ENCODE results near the gene SH3PXD2A.
"Not testable (repeated sequence)": the region's sequence is repeated elsewhere in the genome, so short reads cannot be mapped to it uniquely, and the experiment has no call there.

The SH3PXD2A gene

GRCh38 chr10:103746598-103746997, 108.8 kb downstream of the SH3PXD2A start:
- no peak for DNase-seq (ENCODE audit: low spot score)

- no peak for DNase-seq (ENCODE audit: low spot score)
These were observed 109.8 kb downstream of the SH3PXD2A start for GRCh38 chr10:103745341-103746247.

DNA sequence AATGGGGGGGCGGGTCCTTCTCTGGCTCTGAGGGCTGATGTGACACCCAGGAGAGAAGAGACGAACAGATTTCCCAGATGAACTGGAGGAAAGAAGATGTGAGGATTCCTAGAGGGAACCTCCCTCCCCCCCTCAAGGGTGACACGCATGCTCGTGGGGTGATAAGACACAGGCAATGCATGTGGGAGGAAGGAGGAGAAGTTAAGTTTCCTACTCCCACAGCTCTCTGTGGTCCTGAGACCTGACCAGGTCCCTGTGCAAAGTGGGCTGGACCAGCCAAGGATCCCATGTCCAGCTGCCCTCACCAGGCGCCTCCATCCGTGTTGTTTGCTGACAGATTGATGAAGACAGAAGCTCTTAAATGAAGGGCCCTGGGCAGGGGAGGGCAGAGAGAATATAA, 112.6 kb downstream of the SH3PXD2A start:
- DNase-seq (ENCODE audit: low spot score) = no peak

- DNase-seq (ENCODE audit: low spot score) = no peak
These were observed 114.8 kb downstream of the SH3PXD2A start for GRCh38 chr10:103740611-103741010.

DNA sequence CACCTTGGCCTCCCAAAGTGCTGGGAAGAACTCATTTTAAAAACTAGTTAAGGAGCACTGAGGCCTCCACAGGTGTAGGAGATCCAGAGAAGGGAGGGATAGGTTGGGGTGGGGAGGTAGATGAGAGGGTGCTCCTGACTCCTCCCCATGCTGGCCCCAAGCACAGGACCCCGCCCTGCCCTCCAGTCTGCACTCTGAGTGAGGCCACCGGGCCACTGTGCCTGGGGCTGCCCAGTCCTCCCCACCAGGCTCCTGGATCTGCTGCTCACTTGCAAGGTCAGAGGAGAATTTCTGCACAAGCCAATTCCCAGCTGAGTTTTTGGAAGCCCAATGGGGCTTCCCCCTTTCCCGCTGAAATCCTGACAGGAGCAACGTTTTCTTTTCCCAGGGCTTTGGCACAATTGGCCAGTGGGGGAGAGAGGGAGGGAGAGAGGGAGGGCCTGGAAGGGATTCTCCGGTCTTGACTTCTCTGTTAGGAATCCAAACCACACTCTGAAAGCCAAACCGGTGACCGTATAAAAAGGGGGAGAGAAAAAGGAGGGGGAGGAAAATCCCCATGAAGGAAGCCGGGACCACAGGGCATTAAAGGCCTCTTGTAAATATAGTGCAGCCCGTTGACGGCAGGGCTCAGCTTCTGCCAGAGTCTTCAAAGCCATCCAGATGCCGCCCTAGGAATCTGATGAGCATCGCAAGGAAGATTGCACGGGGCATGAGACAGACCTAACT, 116.2 kb downstream of the SH3PXD2A start:
- DNase-seq (ENCODE audit: low spot score) = peak; percentile 81

DNA sequence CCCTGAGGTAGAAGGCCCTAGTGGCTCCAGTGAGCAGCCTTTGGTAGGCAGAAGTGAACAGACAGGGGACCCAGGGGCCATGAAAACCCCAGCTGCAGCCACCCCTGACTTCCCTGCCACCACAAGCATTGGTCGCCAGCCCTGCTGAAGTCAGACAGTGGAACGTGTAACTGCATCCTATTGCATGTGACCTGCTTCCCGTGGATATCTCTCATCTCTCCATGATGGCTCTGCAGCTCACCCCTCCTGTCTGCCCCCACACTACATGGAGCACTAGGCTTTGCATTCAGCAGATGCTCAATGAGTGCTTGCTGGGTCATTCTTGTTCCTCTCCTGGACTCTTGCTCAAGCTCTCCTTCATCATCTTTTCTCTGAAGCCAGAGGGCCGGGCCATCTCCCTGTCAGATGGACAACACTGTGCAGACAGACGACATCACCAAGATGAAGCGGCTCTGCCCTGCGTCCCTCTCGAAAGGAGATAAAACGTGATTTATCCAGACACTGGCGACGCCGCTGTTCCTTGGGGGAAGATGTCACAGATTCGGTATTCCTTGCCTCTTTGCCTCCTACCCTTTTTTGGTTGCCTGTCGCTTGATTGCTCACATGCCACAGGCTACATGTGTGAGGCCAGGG, 117.5 kb downstream of the SH3PXD2A start:
- no peak for DNase-seq (ENCODE audit: low spot score)

GRCh38 chr10:103736763-103737162, 118.6 kb downstream of the SH3PXD2A start:
- DNase-seq (ENCODE audit: low spot score) = no peak

DNA sequence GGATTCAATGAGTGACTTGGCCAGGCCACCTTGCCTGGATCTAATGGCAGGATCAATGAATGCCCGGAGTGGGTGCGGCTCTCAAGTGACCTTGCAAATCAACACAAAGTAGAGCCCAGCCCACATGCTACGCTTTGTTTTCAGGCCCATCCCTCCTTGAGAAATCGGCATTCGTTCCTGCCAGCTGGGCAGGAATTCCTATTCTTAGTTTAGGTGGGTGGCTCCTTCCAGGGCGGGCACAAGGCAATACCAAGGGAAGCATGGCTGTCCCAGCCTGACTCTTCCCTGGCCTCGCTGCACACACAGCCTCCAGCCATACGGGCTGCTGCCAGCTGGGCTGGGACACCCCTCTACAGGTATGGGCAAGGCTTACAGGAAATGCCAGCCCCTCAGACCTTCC, 119.3 kb downstream of the SH3PXD2A start:
- no peak for DNase-seq (ENCODE audit: low spot score)

DNA sequence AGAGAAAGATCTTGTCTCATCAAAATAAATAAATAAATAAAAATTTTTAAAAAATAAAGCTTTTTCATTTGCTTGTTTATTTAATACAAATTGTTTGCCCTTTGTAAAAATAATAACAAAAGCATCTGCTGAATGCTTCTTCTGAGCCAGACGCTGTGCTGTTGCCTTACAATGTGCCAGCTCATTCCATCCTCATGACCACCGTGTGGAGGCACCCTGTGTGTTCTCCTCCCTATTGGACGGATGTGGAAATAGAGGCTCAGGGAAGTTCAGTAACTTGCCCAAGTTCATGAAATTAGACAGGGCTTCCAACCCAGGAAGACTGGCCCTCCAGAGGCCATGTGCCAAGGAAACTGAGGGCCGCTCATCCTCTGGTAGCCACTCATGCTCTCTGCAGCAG, 120.6 kb downstream of the SH3PXD2A start:
- DNase-seq (ENCODE audit: low spot score) = no peak

DNA sequence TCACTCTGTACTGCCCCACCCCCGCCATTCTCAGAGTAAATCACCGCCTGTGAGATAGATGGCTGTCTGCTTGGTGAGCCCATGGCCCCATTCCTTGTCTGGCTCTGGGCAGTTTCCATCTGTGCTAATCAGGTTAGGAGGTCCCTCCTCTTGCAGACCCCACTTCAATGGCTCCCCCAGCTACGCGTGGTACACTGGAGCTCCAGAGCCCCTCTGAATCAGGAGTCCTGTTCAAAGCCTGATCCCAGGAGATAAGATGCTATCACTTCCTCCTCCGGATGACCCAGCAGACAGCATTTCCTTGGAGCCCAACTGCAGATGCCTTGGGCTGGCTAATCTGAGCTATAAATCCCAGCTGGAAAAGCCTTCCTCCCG, 122.3 kb downstream of the SH3PXD2A start:
- DNase-seq (ENCODE audit: low spot score) = no peak

DNA sequence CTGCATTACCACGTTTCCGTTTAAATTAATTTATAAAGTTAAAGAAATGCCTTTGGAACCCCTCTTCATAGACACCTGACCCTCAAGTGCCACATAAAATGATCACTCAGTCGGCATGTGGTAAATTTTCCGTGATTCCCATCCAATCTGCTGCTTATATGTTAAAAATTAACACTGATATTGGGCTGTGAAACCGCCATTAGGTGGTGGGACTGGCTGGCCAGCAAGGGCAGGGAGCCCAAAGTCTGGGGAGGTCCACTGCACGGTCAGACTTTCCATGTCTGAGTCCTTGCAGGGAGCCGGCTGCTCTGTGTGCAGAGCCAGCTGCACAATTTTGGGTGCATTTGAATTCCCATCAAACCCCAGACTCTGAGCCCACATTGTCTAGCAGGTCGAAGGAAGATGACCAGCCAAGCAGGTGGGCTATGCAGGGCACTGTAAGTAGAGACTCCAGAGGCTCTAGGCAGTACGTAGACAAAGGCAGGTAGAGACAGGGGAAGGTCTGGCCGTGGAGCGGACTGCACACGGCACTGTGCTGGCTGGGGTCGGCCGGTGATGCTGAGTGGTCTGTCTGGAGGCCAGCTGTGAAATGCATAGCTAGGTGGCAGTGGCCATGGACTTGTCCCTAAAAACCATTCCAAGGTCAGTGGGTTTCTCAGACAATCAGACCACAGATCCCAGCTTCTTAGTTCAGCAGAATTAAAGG, 122.9 kb downstream of the SH3PXD2A start:
- DNase-seq (ENCODE audit: low spot score) = no peak

DNA sequence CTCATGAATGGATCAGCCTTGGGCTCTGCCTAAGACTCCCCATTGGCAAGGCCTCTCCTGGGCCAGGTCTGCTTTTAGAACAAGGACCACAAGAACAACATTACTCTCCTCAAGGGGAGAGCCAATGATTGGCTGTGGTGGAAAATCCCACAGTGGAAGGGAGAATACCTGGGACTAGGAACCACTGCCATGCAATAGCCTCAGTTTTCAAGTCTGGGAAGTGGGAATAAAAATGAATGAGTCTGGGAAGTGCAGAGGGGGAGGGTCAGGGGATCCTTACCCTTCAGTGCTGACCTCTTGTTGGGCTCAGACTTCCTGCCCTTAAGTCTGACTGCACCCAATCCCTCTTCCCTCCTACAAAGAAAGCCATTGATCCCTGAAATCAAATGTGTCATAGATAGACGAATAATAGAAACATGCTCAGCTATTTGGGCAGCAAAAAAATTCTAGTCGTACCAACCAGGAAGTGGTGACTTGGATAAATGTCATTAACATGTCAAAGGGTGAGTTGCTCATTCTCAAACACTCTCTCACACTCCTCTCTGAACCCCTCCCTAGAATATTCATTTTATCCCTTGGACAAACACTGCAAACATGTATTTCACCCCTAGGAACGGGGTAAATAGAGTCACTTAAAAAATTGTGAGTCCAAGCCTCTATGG, 123.6 kb downstream of the SH3PXD2A start:
- DNase-seq (ENCODE audit: low spot score) = no peak

DNA sequence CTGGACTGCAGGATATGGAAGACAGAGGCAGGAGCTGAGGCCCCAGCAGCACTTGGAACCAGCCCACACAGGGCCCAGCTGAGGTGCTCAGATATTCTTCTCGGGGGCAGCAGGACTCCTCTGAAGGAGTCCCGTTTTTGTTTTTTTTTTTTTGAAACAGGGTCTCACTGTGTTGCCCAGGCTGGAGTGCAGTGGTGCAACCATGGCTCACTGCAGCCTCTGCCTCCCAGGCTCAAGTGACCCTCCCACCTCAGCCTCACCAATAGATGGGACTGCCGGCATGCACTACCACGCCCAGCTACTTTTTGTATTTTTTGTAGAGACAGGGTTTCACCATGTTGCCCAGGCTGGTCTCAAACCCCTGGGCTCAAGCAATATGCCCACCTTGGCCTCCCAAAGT, 124.3 kb downstream of the SH3PXD2A start:
- not testable (repeated sequence) for DNase-seq (ENCODE audit: low spot score)

GRCh38 chr10:103729851-103730250, 125.5 kb downstream of the SH3PXD2A start:
- no peak for DNase-seq (ENCODE audit: low spot score)

- no peak for DNase-seq (ENCODE audit: low spot score)
These were observed 127.2 kb downstream of the SH3PXD2A start for GRCh38 chr10:103727991-103728689.

GRCh38 chr10:103727546-103727963, 127.8 kb downstream of the SH3PXD2A start:
- no peak for DNase-seq (ENCODE audit: low spot score)

- no peak for DNase-seq (ENCODE audit: low spot score)
These were observed 128.7 kb downstream of the SH3PXD2A start for GRCh38 chr10:103726637-103727036.

DNA sequence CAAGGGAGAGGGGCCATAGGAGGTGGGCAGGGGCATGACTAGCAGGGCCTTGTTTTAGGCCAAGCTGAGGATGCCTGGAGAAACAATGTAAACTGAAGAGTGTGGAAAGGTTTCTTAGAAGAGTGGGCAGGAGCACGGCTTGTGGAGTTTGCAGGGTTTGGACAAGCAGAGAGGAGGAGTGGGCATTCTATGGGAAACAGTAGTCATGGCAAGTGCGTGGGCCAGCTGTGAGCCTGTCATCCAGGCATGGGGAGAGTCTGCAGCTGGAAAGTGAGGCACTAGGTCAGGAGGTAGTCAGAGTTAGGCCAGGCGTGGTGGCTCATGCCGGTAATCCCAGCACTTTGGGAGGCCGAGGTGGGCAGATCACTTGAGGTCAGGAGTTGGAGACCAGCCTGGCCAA, 130.1 kb downstream of the SH3PXD2A start:
- no peak for DNase-seq (ENCODE audit: low spot score)

DNA sequence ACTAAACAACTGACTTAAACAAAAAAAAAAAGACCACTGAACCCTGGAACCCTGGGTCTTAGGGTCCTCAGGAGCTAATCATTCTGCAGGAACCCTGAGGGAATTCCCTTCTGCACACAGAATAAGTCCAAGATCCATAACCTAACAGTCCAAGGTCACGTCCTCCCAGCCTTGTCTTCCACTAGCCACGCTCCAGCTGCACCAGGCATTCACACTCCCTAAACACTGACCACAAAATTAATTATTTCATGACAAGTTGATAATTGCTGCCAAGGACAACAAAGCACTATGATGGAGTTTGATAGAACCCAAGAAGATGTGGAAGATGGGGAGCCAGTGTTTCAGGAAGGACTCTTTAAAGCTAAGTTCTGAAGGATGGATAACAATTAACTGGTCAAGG, 130.6 kb downstream of the SH3PXD2A start:
- no peak for DNase-seq (ENCODE audit: low spot score)

GRCh38 chr10:103724074-103724473, 131.3 kb downstream of the SH3PXD2A start:
- no peak for DNase-seq (ENCODE audit: low spot score)

DNA sequence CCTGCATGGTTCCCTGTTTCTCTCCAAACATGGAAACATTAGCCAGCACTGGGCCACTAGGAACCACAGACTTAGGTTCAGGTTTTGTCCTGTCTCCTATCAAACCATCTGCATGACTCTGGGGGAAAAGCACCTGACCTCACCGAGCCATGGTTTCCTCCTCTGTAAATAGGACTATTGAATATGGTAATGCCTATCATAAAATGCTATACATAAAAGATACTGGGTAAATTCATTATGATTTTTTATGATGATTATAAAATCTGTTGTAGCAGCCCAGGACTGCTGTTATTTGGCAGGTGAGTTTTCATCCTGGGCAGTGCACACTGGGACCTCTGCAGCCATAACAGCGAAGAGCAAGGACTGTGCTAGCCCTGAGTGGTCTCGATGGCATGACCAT, 131.8 kb downstream of the SH3PXD2A start:
- no peak for DNase-seq (ENCODE audit: low spot score)

Measured in AG08396 (cell line).